ENCODE measurements around the gene RNF144A.

DNA sequence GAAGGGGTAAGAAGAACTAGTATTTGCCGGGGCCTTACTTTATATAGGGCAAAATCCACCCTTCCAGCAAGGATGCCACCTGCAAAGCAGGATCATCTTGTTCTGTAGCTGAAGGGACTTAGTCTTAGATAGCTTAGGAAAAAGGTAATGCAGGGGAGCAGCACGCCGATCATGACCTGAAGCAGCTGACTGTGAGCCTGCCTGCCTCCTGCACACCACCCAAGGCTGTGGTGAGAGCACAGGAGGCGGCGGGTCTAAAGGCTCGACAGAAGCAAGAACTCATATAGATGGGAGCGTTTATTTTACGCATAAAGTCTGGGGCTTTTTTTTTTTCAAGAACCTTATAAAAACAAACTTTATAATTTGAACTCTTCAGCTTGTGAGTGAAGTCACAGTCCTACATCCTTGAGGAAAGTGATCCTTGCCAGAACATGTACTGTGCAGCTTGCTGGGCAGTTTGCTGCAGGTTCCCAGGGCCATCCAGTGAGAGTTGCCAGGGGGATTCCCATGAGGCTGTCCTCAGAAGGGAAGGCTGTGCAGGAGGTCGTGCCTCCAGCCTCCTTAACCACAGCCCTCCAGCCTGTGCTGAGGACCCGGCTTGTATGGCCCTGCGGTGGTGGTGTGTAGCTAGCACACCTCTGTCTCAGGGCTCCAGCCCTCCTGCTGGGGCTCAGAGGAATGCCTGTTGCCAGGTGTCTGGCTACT, 92.1 kb downstream of the RNF144A start:
- TF ChIP-seq CTCF (IDR thresholded peaks at IDR 0.05) (no peak), POLR2A (IDR thresholded peaks at IDR 0.05) (no peak)

Data from ovary (tissue), 3 donors.